C4-2B (cell line): ENCODE data around the gene MRNIP.

ENCODE experiments used
- CTCF ChIP-seq: fragments of 450-650 bp; conservative IDR thresholded peaks from 2 replicates; pipeline ENCODE4 v1.5.1; 2017; ENCODE audit warnings: mild to moderate bottlenecking
- ZFX ChIP-seq: fragments of 450-650 bp; IDR thresholded peaks from 2 replicates; pipeline ENCODE4 v1.6.1; 2017

GRCh38 chr5:179796877-179797608 is 61.6 kb downstream of the MRNIP start:
- TF ChIP-seq CTCF (no peak), ZFX (no peak)
